Measurements from ENCODE around the gene KRT16.
"Not testable (repeated sequence)": the region's sequence is repeated elsewhere in the genome, so short reads cannot be mapped to it uniquely, and the experiment has no call there.

The KRT16 gene

DNA sequence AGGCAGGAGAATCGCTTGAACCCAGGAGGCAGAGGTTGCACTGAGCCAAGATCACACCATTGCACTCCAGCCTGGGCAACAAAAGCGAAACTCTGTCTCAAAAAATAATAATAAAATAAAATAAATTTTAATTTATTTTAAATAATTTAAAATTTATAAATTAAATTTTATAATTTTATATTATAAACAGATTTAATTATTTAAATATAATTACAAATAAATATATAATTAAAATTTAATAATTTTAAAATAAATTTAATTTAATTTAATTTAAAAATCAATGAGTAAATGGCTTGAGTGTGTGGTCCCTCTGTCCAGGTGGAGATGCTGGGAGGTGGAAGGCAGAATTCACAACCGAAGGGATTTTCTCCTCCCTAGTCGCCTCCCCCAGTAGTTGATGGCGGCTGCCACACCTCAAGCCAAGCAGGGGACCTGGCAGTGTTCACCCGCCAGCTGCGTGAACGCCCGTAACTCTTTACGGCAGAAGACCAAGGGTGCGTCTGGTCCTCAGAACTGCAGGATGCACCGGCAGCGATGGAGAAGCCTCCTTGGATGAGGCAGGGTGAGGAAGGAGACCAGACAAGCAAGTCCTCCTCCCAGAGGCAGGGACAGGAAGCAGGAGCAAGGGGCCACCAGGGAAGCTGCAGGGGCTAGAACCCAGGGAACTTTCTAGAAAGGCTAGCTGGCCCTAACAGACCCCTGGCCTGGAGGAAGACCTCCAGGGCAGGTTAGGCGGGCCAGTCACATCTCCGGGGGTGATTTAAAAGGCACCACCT, 34.7 kb upstream of the KRT16 start:
- DNase-seq, result no peak

DNA sequence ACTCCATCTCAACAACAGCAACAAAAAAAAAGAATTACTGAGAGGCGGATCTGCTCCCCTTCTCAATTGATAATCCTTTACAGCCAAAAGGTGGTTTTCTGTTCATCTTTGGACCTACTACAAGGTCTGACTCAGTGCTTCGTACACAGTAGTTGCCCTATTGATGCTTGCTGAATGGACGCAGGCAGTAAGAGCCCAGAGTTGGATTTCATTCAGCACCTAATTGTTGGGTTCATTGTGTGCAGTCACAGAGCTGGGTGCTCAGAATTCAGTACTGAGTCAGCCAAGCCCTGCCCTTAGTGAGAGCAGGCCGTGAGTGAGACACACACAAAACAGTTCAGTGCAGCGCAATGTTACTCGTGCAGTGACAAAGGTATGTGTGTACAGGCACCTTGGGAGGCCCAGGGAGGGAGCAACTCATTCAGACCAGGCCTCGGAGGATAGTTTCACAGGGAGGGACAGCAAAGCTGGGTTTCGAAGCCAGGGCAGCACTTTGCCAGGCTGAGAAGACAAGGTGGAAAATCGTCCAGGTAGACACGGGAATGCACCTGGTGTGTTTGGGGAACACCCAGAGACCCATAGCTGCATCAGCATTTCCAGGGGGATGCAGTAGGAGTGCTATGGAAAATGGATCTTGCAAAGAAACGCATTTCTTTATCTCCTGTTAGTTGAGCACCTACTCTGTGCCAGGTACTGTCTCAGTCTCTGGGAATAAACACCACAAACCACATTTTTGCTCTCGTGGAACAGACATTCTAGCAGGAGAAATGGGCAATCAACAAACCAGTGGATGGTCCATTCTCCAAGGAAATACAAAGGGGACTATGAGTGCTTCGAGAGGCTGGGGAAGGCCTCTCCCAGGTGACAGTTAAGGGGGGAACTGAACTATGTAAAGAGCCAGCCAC, 29.9 kb upstream of the KRT16 start:
- no peak for DNase-seq

DNA sequence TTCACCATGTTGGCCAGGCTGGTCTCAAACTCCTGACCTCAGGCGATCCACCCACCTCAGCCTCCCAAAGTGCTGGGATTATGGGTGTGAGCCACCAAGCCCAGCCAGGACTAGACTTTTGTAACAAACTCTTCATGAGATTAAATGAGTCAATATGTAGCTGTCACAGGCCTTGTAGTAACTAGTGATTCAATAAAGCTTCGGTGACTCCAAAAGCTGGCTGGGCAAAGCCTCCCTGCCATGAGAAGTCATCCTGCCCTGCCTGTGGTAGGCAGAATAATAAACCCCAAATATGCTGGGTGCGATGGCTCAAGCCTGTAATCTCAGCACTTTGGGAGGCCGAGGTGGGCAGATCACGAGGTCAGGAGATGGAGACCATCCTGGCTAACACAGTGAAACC, 28.0 kb upstream of the KRT16 start:
- not testable (repeated sequence) for DNase-seq

- no peak for DNase-seq
These were observed 27.2 kb upstream of the KRT16 start for GRCh38 chr17:41639492-41640473.

- DNase-seq, result no peak
These were observed 26.4 kb upstream of the KRT16 start for GRCh38 chr17:41638941-41639340.

- DNase-seq, result no peak
These were observed 25.6 kb upstream of the KRT16 start for GRCh38 chr17:41638194-41638593.

- DNase-seq, result no peak
These were observed 24.1 kb upstream of the KRT16 start for GRCh38 chr17:41636652-41637051.

DNA sequence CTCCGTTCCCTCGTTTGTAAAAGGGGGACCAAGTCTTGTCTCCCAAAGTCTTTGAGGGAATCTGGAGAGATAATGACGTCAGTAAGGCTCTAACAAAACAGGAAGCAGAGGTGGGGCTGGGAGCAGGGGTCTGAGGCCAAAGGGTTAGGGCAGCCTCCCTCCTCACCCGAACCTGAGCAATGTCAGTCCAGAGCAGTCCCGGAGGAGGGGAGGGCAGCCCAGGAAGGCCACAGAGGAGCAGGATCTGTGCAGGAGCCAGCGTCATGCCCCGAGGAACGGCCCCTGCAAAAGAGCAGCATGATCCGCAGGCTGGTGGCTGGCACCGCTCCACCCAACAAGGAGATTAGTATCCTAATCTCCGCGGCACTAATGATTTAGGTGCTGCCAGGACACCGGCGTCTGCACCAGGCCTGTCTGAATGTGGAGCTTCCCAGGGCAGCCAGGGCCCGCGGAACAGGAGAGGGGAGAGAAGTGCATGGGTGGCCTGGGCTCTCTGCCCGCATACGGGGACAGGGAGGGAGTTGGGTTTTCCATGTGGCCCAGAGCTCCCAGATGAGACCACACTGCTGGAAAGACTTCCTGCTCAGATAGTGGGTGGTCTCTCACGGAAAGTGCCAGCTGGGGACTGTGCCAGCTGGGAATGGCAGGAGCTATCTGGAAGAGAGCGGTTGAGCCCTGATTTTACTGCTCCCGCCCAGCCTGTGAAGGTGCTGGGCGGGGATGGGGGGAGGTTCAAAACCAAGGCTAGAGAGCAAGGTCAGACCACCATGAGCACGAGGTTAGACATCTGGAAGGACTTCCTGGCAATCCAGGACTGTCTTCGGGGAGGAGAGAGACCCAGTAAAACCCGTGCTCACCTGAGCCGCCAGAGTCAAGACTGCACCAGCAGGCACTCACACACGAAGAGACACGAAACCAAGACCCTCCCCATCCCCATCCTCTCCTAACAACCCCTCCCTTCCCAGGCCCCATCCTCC, 22.8 kb upstream of the KRT16 start:
- DNase-seq, result no peak

DNA sequence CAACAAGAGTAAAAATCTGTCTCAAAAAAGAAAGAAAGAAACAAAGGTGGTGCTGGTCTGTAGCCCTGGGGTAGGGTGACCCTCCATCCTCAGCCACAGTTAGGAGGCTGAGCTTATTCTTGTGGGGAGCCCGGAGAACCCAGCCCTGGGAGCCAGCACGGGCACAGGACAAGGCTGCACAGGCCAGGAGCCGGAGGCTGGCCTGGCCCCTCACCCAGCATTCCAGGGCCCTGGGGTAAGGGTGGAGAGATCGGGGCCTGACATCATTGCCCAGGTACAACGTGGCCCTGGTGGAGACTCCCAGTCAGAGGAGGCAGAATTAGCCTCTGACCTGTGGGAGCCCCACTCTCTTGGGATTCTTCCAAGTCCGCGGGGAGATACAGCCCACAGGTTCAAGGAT, 22.1 kb upstream of the KRT16 start:
- no peak for DNase-seq

DNA sequence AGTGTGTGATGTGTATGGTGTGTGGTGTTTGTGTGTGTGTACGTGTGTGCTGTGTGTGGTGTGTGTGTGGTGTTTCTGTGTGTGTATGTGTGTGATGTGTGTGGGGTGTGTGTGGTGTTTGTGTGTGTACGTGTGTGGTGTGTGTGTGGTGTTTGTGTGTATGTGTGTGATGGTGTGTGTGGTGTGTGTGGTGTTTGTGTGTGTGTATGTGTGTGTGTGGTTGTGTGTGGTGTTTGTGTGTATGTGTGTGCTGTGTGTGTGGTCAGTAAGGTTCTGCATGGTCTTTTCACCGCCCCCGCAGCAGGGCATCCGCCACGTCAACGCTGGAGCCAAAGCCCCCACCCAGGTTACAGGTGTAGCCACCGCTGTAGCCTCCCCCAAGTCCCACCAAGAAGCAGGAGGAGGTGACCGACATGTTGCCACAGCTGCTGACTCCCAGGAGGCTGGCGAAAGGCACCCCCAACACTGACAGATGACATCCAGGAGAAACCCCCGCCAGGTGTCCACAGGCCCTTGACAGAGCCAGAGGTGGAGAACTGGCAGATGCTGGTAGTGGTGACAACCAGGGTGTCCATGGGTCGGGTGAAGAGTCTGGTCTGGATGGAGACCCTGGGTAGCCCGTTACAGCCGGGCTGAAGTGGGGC, 21.1 kb upstream of the KRT16 start:
- no peak for DNase-seq

- DNase-seq, result no peak
These were observed 20.0 kb upstream of the KRT16 start for GRCh38 chr17:41632482-41633105.

GRCh38 chr17:41631898-41632285, 19.3 kb upstream of the KRT16 start:
- DNase-seq, result no peak

DNA sequence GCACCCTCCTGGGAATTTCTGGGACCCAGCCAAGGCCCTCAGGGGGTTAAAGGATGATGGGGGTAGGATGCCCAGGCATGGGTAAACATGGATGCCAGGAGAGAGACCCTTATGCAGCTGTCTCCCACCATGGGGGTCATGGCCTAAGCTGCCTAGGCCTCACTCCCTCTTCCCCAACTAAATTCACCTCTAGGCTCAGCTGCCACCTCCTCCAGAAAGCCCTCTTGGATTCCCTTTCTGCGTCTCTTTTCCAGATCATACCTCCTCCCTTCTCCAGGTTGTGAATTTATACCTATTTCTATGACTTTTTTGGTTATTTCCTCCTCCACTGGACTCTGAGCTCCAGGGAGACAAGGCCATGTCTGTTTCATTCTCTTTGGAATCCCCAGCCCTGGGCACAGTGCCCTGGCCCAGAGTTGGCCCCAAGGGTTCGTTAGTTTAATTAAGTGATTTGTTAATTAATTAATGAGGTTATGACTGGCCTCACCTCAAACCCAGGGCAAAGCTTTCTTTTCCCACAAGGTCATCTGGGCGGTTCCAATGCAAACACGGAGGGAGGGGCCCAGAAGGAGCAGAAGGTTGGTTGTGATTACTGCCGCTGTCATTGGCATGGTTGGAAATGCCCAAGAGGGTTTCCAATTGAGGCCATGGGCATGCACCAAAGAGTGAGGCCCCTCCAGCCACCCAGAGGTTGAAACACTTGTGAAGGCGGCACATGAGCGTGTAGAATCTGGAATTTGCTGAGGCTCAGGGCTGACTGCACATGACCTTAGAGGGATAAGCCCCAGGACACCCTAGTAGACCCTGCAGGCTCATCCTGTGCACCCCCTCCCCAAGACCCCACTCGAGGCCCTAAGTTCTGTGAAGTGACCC, 18.7 kb upstream of the KRT16 start:
- DNase-seq, result no peak

DNA sequence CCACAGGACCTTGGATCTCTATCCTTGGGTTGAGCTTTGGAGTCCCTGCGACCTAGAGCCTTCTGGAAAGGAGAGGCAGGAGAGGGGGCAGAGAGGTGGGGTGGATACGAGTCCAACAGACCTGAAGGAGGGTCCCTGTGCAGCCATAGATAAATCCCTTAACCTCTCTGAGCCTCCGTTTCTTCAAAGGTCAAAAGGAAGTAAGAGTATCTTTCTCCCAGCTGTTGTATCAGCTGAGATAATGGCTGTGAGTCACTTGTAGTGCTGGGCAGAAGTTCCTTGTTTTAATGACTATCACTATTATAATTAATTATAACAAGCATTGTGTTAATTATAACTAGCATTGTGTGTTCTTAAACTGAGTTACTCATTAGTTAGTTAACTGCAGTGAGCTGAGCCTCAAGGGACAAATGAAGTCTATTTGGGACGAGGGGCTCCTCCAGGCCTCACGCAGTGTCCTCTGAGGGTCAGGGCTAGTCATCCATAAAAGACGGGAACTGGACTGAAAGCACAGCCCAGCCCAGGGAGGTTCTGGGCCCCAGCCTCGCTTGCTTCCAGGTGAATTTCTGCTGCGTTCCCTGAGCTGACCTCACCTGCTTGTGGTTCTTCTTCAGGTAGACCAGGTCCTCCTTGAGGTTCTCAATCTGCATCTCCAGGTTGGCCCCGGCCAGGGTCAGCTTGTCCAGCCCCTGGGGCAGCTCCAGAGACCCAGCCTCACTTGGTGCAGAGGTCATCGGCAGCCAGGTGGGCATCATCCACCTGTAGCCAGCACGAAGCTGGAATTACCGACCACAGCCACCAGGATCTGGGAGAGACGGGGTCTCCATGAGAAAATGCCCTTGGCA, 17.5 kb upstream of the KRT16 start:
- no peak for DNase-seq

DNA sequence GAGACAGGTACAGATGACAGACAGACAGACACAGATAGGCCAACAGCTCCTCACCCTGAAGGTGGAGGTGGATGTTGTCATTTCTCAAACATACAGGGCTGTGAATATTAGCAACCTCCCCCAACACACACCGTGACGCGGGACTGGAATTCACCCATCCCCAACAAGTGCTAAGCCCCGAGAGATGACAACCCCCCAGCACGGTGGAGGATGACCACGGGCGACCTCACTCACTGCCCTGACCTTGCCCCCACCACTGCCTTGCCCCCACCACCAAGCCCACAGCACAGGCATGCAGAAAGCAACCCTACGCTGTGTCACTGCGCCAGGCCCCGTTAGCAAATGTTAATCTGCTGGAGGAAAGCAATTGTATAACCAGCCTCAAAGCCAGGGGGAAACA, 16.7 kb upstream of the KRT16 start:
- DNase-seq, result no peak

DNA sequence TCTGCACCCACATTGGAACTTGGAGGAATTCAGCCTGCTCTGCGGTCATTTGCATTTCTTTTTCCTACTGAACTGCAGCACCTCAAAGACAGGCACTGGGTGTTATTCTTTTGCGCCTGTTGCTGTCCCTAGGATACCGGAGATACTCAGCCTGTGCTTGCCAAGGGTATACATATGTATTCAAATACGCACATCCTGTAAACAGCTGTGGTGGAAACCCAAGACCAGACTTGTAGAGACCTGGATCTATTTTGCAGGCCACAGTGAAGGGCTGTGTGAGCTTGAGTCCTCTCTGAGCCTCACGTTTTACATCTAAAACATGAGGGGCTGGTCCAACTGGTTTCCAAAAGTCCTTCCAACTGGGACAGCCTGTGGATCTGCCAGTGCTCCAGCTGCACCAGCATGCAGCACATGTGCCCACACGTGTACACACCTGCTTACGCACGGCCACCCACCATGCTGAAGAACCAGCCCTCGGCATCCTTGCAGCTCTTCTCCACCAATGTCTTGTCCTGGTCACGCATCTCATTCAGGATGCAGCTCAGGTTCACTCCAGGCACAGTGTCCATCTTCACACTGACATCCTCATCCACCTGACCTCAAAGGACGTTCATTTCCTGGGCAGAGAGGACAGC, 16.2 kb upstream of the KRT16 start:
- not testable (repeated sequence) for DNase-seq

GRCh38 chr17:41628073-41628370, 15.5 kb upstream of the KRT16 start:
- not testable (repeated sequence) for DNase-seq

Measured in T-helper 1 cell (primary cell).